Right lobe of liver (tissue), 6 donors: Measurements from ENCODE around the gene PRR13. TPM values are rescaled to one million over a fixed set of nuclear protein-coding genes. Genes with fewer than 3 reads are reported as not detected.

Experiments
- ATAC-seq, 4 donors: fragments of 200-7000 bp; cut with Tn5 transposase; one replicate each; pipeline ENCODE4 v1.9.1; 2020; ENCODE audit warnings: mild to moderate bottlenecking in 4 of 4, moderate library complexity in 4 of 4
- DNase-seq, 3 donors: peaks; one replicate each; pipeline ENCODE4 v3.0.0-alpha.2; 2020
- H3K27ac ChIP-seq, 3 donors: fragments of 200-600 bp; one replicate each; pipeline ENCODE4 v1.8.0; 2022
- H3K27me3 ChIP-seq, 2 donors: fragments of 200-600 bp; one replicate each; pipeline ENCODE4 v1.8.0; 2022
- H3K36me3 ChIP-seq, 4 donors: fragments of 200-600 bp; sonication (generic) in 1 of 4; one replicate each; pipeline versions ENCODE4 v1.5.1 to v1.8.0; 2017 to 2022; ENCODE audit warnings: control low read depth in 1 of 4
- H3K4me1 ChIP-seq, 4 donors: fragments of 200-600 bp; sonication (generic) in 1 of 4; one replicate each; pipeline versions ENCODE4 v1.5.1 to v1.8.0; 2017 to 2022; ENCODE audit warnings: control low read depth in 1 of 4
- H3K4me3 ChIP-seq, 3 donors: fragments of 200-600 bp; one replicate each; pipeline ENCODE4 v1.8.0; 2022
- H3K9me3 ChIP-seq, 4 donors: fragments of 200-600 bp; sonication (generic) in 1 of 4; one replicate each; pipeline versions ENCODE4 v1.5.1 to v1.8.0; 2017 to 2022; ENCODE audit warnings: control low read depth in 1 of 4
- CTCF ChIP-seq, 4 donors: fragments of 200-600 bp in 3 of 4; fragments of 450-650 bp in 1 of 4; IDR thresholded peaks; one replicate each; pipeline versions ENCODE4 v1.5.1 to v1.8.0; 2016 to 2022; ENCODE audit warnings: antibody characterized with exemption in 4 of 4, mild to moderate bottlenecking in 2 of 4
- POLR2A ChIP-seq: fragments of 450-650 bp; IDR thresholded peaks from one replicate; pipeline ENCODE4 v1.6.1; 2017; ENCODE audit warnings: antibody characterized with exemption, mild to moderate bottlenecking
- WGBS: methylation state at CpG from one replicate; pipeline ENCODE4 v1.1.6; 2018; ENCODE audit warnings: low coverage, low lambda C conversion rate; ENCODE audit not compliant: insufficient coverage; ENCODE audit errors: missing lambda C conversion rate; 5-methylcytosine and 5-hydroxymethylcytosine counted together
- intact Hi-C, 2 donors: fragments of 100-400 bp; cut with DNase I; formaldehyde crosslinking; loops; one replicate each; pipeline versions ENCODE4 v1.11.2 to v1.14.1; 2022
- total RNA-seq, 6 experiments: library from RNA; depleted of rRNA in 2 of 6; stranded (reverse); fragments of >200 nt in 2 of 6; fragmentation: NEBNext Ultra II Directional in 3 of 6; extraction: Animal tissue kit (Norgen Biotek cat#: 25700) in 3 of 6; gene quantifications; one replicate each; pipeline versions ENCODE4 v1.1.0 to v1.2.4, GENCODE V29; 2016 to 2023
- donor health status: DM: no; HTN: yes; CAD: no.
- donor health status: DM: no; HTN: no; CAD: no.
- donor health status: DM: no; HTN: no; CAD: no.
- donor health status: DM: no; HTN: yes; CAD: no.
- donor health status: DM: no; HTN: yes; CAD: no.

PRR13 gene
- total RNA-seq, 6 experiments from 2014 or later = 35.9 to 91.2 (median 61.0) TPM

- WGBS = 68% methylated on average over 2 of the region's 2 CpGs
- TF ChIP-seq CTCF (IDR thresholded peaks at IDR 0.05) = no peak
- no peak for TF ChIP-seq POLR2A
Measured at GRCh38 chr12:53474077-53474476, 32.5 kb downstream of the PRR13 start.

GRCh38 chr12:53474819-53475218, 33.3 kb downstream of the PRR13 start:
- peaks cover 15 to 99% (median 59%) of the 10 kb centered on the region in 4 donors for H3K36me3 ChIP-seq
- 77% methylated on average over 13 of the region's 13 CpGs for WGBS
- no peaks in the 10 kb centered on the region for H3K27me3 ChIP-seq

More at GRCh38 chr12:53474077-53474476, 32.5 kb downstream of the PRR13 start:
- no peaks in the 10 kb centered on the region for H3K9me3 ChIP-seq
- DNase-seq (no peak), ATAC-seq (no peak)
- no peak overlapping the region for H3K4me3 ChIP-seq
- H3K27me3 ChIP-seq = no peaks in the 10 kb centered on the region
- H3K27ac ChIP-seq = no peak overlapping the region
- intact Hi-C loops = no loop called here
- H3K4me1 ChIP-seq = peaks cover 0 to 3% (median 0%) of the 10 kb centered on the region in 4 donors
- H3K36me3 ChIP-seq = peaks cover 14 to 99% (median 57%) of the 10 kb centered on the region in 4 donors

GRCh38 chr12:53476769-53477209, 35.3 kb downstream of the PRR13 start:
- no peak for DNase-seq
- Histone ChIP-seq H3K4me3 (no peak overlapping the region), H3K9me3 (no peaks in the 10 kb centered on the region), H3K27ac (no peak overlapping the region), H3K4me1 (peaks cover 0 to 3% (median 0%) of the 10 kb centered on the region in 4 donors), H3K27me3 (no peaks in the 10 kb centered on the region), H3K36me3 (peaks cover 21 to 97% (median 59%) of the 10 kb centered on the region in 4 donors)
- TF ChIP-seq POLR2A = no peak
- peak in 2 of 4 donors; percentile 15 to 24 for TF ChIP-seq CTCF (IDR thresholded peaks at IDR 0.05)
- ATAC-seq = peak in 2 of 4 donors; percentile 17 to 29
- intact Hi-C loops = no loop called here
- 42% methylated on average over 2 of the region's 2 CpGs for WGBS

More at GRCh38 chr12:53474819-53475218, 33.3 kb downstream of the PRR13 start:
- Histone ChIP-seq H3K4me3 (no peak overlapping the region), H3K27ac (no peak overlapping the region), H3K9me3 (no peaks in the 10 kb centered on the region), H3K4me1 (peaks cover 0 to 3% (median 0%) of the 10 kb centered on the region in 4 donors)
- TF ChIP-seq CTCF (IDR thresholded peaks at IDR 0.05) (no peak), POLR2A (no peak)
- no peak for DNase-seq
- intact Hi-C loops = no loop called here
- ATAC-seq = no peak

DNA sequence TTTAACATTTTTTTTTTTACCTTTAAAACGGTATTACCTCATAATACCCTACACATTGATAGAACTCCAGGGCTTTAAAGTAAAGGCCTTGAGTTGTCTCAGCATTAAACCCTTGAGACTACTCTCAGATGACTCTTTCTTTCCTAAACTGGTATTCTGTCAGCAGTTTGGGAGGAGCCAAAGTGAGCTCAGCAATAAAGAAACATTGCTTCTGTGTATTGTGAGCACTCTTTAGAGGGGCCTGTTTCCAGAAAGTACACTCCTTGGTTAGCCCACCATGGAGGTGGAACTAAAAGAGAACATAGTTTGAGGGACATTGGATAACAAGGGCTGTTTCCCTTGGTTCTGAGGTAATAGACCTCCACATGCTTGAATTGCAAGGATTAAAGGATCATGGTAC, 37.3 kb downstream of the PRR13 start:
- H3K27me3 ChIP-seq = no peaks in the 10 kb centered on the region
- intact Hi-C loops = no loop called here
- H3K4me3 ChIP-seq = no peak overlapping the region
- TF ChIP-seq CTCF (IDR thresholded peaks at IDR 0.05) = no peak
- TF ChIP-seq POLR2A = no peak
- no peaks in the 10 kb centered on the region for H3K9me3 ChIP-seq
- DNase-seq (no peak), ATAC-seq (no peak)
- no peak overlapping the region for H3K27ac ChIP-seq
- peaks cover 0 to 3% (median 0%) of the 10 kb centered on the region in 4 donors for H3K4me1 ChIP-seq
- 55% methylated on average over 1 of the region's 1 CpG for WGBS
- peaks cover 21 to 85% (median 49%) of the 10 kb centered on the region in 4 donors for H3K36me3 ChIP-seq
